HG03442 (cell line): Measurements from ENCODE around the gene CHN1.

Experiments
- ATAC-seq: cut with Tn5 transposase; IDR thresholded peaks from one replicate; pipeline ENCODE4 v1.9.1; 2021; ENCODE audit warnings: mild to moderate bottlenecking, moderate library complexity; ENCODE audit not compliant: unreplicated experiment

CHN1 gene

GRCh38 chr2:174772472-174772801 is 232.7 kb downstream of the CHN1 start:
- ATAC-seq: no peak

GRCh38 chr2:174771631-174772471 is 233.3 kb downstream of the CHN1 start:
- ATAC-seq: peak; percentile 74

GRCh38 chr2:174771136-174771535 is 234.0 kb downstream of the CHN1 start:
- no peak for ATAC-seq

- ATAC-seq: no peak
Measured at GRCh38 chr2:174768557-174768956, 236.6 kb downstream of the CHN1 start.

GRCh38 chr2:174766271-174766670 is 238.9 kb downstream of the CHN1 start:
- no peak for ATAC-seq

GRCh38 chr2:174765576-174765975 is 239.6 kb downstream of the CHN1 start:
- ATAC-seq: no peak

GRCh38 chr2:174764280-174765255 is 240.6 kb downstream of the CHN1 start, which contains the start of gene CHRNA1:
CHRNA1 (minus strand) TSS chr2:174764472; CDS start chr2:174764394, 78 bp downstream.
- peak; percentile 91 for ATAC-seq

GRCh38 chr2:174763780-174764179 is 241.4 kb downstream of the CHN1 start:
- ATAC-seq: no peak

GRCh38 chr2:174762464-174762863 is 242.7 kb downstream of the CHN1 start:
- no peak for ATAC-seq

- no peak for ATAC-seq
Measured at GRCh38 chr2:174761837-174762236, 243.3 kb downstream of the CHN1 start.

GRCh38 chr2:174760845-174761473 is 244.2 kb downstream of the CHN1 start:
- no peak for ATAC-seq

- ATAC-seq: no peak
Measured at GRCh38 chr2:174759381-174760065, 245.7 kb downstream of the CHN1 start.

- ATAC-seq: no peak
Measured at GRCh38 chr2:174756743-174757142, 248.4 kb downstream of the CHN1 start.

GRCh38 chr2:174753038-174753633 is 252.0 kb downstream of the CHN1 start:
- ATAC-seq: peak; percentile 30

- peak; percentile 82 for ATAC-seq
Measured at GRCh38 chr2:174752403-174753037, 252.7 kb downstream of the CHN1 start.

- peak; percentile 33 for ATAC-seq
Measured at GRCh38 chr2:174750923-174751441, 254.2 kb downstream of the CHN1 start.

GRCh38 chr2:174749793-174750192 is 255.4 kb downstream of the CHN1 start:
- ATAC-seq: no peak

GRCh38 chr2:174748948-174749347 is 256.2 kb downstream of the CHN1 start:
- ATAC-seq: peak; percentile 21
